DMS153 (cell line): ENCODE data around the gene RAB11FIP4.

Experiments
- DNase-seq: peaks from one replicate; lab custom pipeline; 2025; lab: John Stamatoyannopoulos, UW

The RAB11FIP4 gene

GRCh38 chr17:31457391-31458234 lies 66.1 kb downstream of the RAB11FIP4 start:
- DNase-seq, result no peak

- DNase-seq, result no peak
These were observed 67.4 kb downstream of the RAB11FIP4 start for GRCh38 chr17:31458829-31459228.

GRCh38 chr17:31459716-31460115 lies 68.2 kb downstream of the RAB11FIP4 start:
- no peak for DNase-seq

- DNase-seq, result no peak
These were observed 68.8 kb downstream of the RAB11FIP4 start for GRCh38 chr17:31460226-31460721.

- DNase-seq, result no peak
These were observed 69.8 kb downstream of the RAB11FIP4 start for GRCh38 chr17:31461227-31461810.

- no peak for DNase-seq
These were observed 70.8 kb downstream of the RAB11FIP4 start for GRCh38 chr17:31462261-31462660.

- no peak for DNase-seq
These were observed 74.8 kb downstream of the RAB11FIP4 start for GRCh38 chr17:31466096-31466760.

- no peak for DNase-seq
These were observed 76.2 kb downstream of the RAB11FIP4 start for GRCh38 chr17:31467502-31468256.

- no peak for DNase-seq
These were observed 78.5 kb downstream of the RAB11FIP4 start for GRCh38 chr17:31469959-31470358.

- DNase-seq, result no peak
These were observed 79.1 kb downstream of the RAB11FIP4 start for GRCh38 chr17:31470592-31470991.

- DNase-seq, result no peak
These were observed 80.7 kb downstream of the RAB11FIP4 start for GRCh38 chr17:31472137-31472536.

- no peak for DNase-seq
These were observed 84.1 kb downstream of the RAB11FIP4 start for GRCh38 chr17:31475378-31476162.

- no peak for DNase-seq
These were observed 85.3 kb downstream of the RAB11FIP4 start for GRCh38 chr17:31476525-31477416.

GRCh38 chr17:31477417-31478055 lies 86.1 kb downstream of the RAB11FIP4 start:
- DNase-seq, result no peak

- no peak for DNase-seq
These were observed 87.6 kb downstream of the RAB11FIP4 start for GRCh38 chr17:31479062-31479408.

GRCh38 chr17:31479524-31479923 lies 88.0 kb downstream of the RAB11FIP4 start:
- no peak for DNase-seq

GRCh38 chr17:31480067-31480466 lies 88.6 kb downstream of the RAB11FIP4 start:
- DNase-seq, result no peak

GRCh38 chr17:31480904-31481782 lies 89.7 kb downstream of the RAB11FIP4 start:
- DNase-seq, result no peak

- DNase-seq, result no peak
These were observed 90.3 kb downstream of the RAB11FIP4 start for GRCh38 chr17:31481783-31482081.
